ENCODE data around the gene TXNRD1. TPM values are rescaled to one million over a fixed set of nuclear protein-coding genes. Genes with fewer than 3 reads are reported as not detected.

Gene TXNRD1
- total and polyA plus RNA-seq, 2 of the 8 experiments (the other 6 are each of a cell fraction or from before 2014, with no cell fraction given) = 56.8 to 127 TPM

GRCh38 chr12:104263580-104264358 lies 48.2 kb downstream of the TXNRD1 start (continued):
- TF ChIP-seq SIX5 (IDR thresholded peaks at IDR 0.05; ENCODE audit: low read depth, low read length) = no peak
- no peak for TF ChIP-seq CTCF (IDR thresholded peaks at IDR 0.05; ENCODE audit: control extremely low read depth in 1 of 3, insufficient read depth in 1 of 3, low read depth in 1 of 3, low read length in 3 of 3)
- TF ChIP-seq PHF8 (conservative IDR thresholded peaks at IDR 0.05; ENCODE audit: low read depth, low read length) = no peak
- TF ChIP-seq ATF3 (IDR thresholded peaks at IDR 0.05; ENCODE audit: insufficient read depth, low read depth, low read length) = no peak
- no peak for TF ChIP-seq ASH2L (IDR thresholded peaks at IDR 0.05; ENCODE audit: low read length)
- no peak for TF ChIP-seq SUZ12 (IDR thresholded peaks at IDR 0.05; ENCODE audit: low read length)
- TF ChIP-seq EGR1 (IDR thresholded peaks at IDR 0.05; ENCODE audit: borderline replicate concordance, low read depth, low read length) = no peak

Measured in H1 (cell line).